Measurements from ENCODE around the gene BFSP2. TPM values are rescaled to one million over a fixed set of nuclear protein-coding genes. Genes with fewer than 3 reads are reported as not detected.

Gene BFSP2
- total RNA-seq, 1 donor from 2014 or later: not detected

DNA sequence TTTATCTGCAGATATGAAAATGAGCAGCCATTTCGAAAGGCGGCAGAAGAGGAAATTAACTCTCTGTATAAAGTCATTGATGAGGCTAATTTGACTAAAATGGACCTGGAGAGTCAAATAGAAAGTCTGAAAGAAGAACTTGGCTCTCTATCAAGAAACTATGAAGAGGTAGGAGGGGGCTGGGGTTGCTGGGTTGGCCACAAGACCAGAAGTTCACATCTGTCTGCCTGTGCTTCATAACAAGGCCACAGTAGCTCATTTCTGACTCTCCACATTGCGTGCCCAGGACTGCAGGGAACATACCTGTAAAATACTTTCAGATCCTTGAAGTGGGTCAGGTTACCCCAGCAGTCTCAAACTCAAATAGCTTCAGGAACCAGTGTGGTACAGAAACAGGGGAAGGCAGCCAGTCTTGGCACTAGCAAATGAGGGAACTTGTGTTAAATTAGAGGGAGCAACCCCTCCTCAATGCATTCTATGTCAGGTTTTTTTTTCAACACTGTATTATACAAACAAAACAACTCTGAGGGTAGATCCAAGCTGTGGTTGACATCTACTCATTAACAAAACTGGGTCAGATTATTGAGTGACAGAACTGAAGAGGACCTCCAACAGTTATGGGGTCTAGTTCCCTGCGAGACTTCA, 48.7 kb downstream of the BFSP2 start:
- DNase-seq (ENCODE audit: low spot score): no peak
- intact Hi-C loops (cut with DNase I): no loop called here

GRCh38 chr3:133451309-133451708, 51.5 kb downstream of the BFSP2 start:
- intact Hi-C loops (cut with DNase I): no loop called here

GRCh38 chr3:133452641-133453319, 52.9 kb downstream of the BFSP2 start:
- intact Hi-C loops (cut with DNase I): no loop called here
- no peak for DNase-seq (ENCODE audit: low spot score)

More at GRCh38 chr3:133451309-133451708, 51.5 kb downstream of the BFSP2 start:
- DNase-seq (ENCODE audit: low spot score): no peak

- intact Hi-C loops (cut with DNase I): no loop called here
Observed at GRCh38 chr3:133453383-133453782, 53.5 kb downstream of the BFSP2 start.

GRCh38 chr3:133455281-133455680, 55.4 kb downstream of the BFSP2 start:
- intact Hi-C loops (cut with DNase I): no loop called here

More at GRCh38 chr3:133453383-133453782, 53.5 kb downstream of the BFSP2 start:
- no peak for DNase-seq (ENCODE audit: low spot score)

DNA sequence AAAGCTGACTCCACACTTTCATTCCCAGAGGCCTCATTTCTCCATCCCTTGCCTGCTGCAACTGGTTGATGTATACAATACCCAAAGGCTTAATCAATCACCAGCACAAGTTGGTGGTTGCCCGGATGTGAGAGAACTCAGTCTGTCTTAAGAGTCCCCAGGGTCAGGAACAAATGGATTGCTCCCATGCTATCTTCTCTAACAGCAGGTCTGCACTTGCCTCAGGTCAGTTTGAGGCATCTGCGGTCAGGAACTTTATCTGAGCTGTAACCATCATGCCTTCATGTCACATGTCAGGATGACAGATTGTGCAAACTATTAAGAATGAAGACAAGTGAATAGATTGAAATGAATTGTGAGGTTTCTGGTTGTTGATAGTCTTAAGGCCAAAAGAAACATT, 56.1 kb downstream of the BFSP2 start:
- DNase-seq (ENCODE audit: low spot score): no peak
- intact Hi-C loops (cut with DNase I): no loop called here

More at GRCh38 chr3:133455281-133455680, 55.4 kb downstream of the BFSP2 start:
- DNase-seq (ENCODE audit: low spot score): no peak

GRCh38 chr3:133457025-133457424, 57.2 kb downstream of the BFSP2 start:
- intact Hi-C loops (cut with DNase I): no loop called here
- DNase-seq (ENCODE audit: low spot score): no peak

- DNase-seq (ENCODE audit: low spot score): no peak
- intact Hi-C loops (cut with DNase I): no loop called here
Observed at GRCh38 chr3:133457465-133458067, 57.7 kb downstream of the BFSP2 start.

DNA sequence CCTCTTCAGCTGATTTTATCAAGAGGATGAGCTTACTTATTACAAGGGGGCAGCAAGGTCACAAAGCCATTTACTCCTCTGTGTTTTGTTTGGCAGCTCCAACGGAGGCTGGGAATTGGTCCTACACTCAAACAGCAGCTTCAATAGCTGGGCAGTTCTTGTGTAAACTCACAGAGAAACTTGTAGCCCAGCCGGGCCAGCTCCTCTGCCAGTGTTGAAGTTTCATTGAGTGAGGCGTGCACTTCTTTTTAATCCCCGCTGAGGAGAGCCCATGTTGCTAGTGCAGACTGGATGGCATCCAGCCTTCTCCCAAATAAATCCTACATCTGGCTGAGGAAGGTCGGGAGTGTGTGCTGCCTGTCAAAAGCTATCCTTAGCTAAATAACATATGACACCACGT, 59.5 kb downstream of the BFSP2 start:
- intact Hi-C loops (cut with DNase I): no loop called here
- DNase-seq (ENCODE audit: low spot score): no peak

DNA sequence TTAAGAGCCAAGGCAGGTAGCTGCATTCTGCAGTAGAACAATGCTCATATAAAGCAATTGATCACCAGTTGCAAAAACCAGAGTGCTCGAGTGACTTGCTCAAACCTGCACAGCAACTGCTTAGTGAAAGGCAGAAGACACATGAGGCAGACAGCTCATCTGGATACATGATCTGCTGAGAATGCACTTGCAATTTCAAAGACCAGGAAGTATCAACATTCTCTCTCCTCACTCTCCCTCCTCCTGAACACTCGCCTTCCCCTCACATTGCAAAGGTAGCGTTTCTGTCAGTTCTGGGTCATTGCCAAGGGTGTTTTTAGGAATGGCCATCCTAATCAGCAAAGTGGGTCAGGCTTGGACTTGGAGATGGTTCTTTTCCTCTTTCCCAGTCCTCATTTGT, 61.0 kb downstream of the BFSP2 start:
- intact Hi-C loops (cut with DNase I): no loop called here
- no peak for DNase-seq (ENCODE audit: low spot score)

GRCh38 chr3:133461291-133461690, 61.4 kb downstream of the BFSP2 start:
- no peak for DNase-seq (ENCODE audit: low spot score)
- intact Hi-C loops (cut with DNase I): no loop called here

DNA sequence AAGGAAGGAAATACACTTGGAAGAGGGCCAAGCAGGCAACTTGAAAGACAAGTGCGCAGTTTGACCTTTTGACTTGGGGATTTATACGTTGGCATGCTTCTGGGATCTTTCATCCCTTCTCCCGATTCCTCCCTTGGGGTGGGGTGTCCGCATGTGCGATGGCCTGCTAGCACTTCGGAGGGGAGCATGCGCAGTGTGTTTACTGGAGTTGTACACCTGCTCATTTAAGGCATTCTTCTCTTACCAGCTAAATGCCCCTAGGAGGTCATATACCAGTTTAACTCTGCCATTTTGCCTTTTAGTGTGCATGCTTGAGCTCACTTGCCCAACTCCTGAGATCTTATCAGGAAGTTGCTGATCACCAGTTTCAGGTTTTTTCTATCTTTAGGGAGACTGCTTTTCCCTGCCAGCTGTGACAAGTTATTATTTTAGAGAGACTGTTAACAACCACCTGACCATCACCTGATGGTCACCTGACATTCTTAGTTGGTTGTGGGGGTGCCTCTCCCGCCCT, 63.5 kb downstream of the BFSP2 start:
- DNase-seq (ENCODE audit: low spot score): no peak
- intact Hi-C loops (cut with DNase I): no loop called here

DNA sequence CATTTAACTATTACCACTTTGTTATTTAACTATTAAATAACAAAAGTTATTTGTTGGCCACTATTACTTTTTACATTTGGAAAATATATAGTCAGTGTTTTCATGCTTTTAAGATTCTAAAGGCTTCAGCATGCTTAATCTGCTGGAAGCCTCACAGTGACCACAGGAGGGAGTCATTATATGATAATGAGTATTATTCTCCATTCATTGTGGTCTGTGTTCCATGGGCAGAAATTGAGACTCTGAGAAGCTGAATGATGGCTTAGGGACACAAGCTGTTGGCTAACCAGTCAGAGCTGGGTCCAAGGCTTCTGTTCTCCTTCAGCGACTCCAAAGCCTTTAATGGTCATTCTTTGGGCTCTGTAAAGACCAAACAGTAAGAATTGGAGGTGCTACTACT, 64.7 kb downstream of the BFSP2 start:
- intact Hi-C loops (cut with DNase I): no loop called here
- no peak for DNase-seq (ENCODE audit: low spot score)

GRCh38 chr3:133466531-133467386, 66.9 kb downstream of the BFSP2 start:
- intact Hi-C loops (cut with DNase I): no loop called here
- no peak for DNase-seq (ENCODE audit: low spot score)

- intact Hi-C loops (cut with DNase I): no loop called here
- no peak for DNase-seq (ENCODE audit: low spot score)
Observed at GRCh38 chr3:133467780-133468179, 67.9 kb downstream of the BFSP2 start.

DNA sequence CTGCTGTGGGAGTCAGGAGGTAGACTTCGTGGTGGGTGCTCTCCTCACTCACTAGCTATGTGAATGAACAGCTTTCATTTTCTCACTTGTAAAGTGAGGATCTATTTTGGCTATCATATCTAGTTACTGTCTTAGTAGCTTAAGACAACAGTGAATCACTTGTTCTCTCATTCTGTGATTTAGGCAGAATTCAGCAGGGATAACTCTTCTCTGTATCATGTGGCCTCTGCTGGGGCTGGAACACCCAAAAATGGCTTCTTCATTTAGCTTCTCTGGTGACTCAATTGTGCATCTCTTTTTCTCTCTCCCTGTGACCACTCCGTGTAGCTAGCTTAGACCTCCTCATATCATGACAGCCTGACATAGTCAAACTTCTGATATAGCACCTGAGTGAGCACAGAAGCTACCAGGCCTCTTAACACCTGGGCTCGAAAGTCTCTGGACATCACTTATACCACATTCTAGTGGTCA, 68.4 kb downstream of the BFSP2 start:
- no peak for DNase-seq (ENCODE audit: low spot score)
- intact Hi-C loops (cut with DNase I): no loop called here

DNA sequence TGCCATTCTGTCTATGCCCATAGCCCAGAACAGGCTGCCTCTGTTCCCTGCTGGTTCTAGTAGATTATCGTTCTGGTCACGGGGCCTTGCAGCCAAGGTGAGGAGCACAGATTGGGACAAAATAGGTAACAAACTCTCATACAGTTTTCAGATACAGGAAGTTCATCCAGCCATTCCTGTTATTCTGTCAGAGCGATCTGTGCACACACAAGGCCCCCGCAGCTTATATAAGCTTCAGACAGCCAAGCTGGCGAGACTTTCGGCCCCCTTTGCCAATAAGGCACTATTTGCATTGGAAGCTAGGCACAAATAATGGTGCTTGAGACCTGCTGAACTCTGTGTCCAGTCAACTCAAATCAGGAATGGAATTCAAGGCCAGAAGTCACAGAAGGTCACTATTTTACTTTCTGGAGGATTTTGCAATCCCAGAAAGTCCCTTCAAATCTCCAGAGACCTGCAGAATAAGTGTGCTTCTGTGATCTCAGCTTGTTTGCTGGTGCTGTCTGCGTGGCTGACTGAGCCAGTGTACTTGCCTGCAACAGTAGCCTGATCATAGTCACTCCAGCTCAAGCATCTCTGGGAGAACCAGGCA, 69.4 kb downstream of the BFSP2 start:
- intact Hi-C loops (cut with DNase I): no loop called here
- DNase-seq (ENCODE audit: low spot score): no peak

DNA sequence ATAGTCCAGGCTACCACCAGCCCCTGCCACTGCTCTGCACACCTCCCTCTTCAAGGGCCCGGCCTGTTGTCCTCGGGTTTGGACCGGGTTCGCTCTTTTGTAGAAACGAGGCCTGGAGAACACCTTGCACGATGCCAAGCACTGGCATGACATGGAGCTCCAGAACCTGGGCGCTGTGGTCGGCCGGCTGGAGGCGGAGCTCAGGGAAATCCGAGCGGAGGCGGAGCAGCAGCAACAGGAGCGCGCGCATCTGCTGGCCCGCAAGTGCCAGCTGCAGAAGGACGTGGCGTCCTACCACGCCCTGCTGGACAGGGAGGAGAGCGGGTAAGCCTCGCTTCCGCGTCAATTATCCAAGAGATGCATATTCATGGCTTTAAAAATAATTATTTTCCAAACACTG, 72.4 kb downstream of the BFSP2 start:
- intact Hi-C loops (cut with DNase I): no loop called here
- no peak for DNase-seq (ENCODE audit: low spot score)

GRCh38 chr3:133472889-133473288, 73.0 kb downstream of the BFSP2 start:
- intact Hi-C loops (cut with DNase I): no loop called here
- DNase-seq (ENCODE audit: low spot score): no peak

All from cardiac septum (tissue), 1 donor.